MCF 10A (cell line): ENCODE results near the gene RAB1A. TPM values are rescaled to one million over a fixed set of nuclear protein-coding genes. Genes with fewer than 3 reads are reported as not detected.
A peak's percentile ranks its signal among the peaks of the same experiment; 100 is the strongest.
"Not testable (repeated sequence)": the region's sequence is repeated elsewhere in the genome, so short reads cannot be mapped to it uniquely, and the experiment has no call there.

ENCODE experiments used
- BruUV-seq: library from RNA; stranded (reverse); fragments of 400-500 nt; replicated peaks from 2 replicates; lab custom pipeline; 2021; lab: Mats Ljungman, UMichigan
- CTCF ChIA-PET: fragments of 300-600 bp; sonication (Branson Sonifier 250); formaldehyde crosslinking; extraction: SDS; loops from one replicate; lab custom pipeline; 2021; ENCODE audit warnings: antibody characterized with exemption, inconsistent platforms; lab: Yijun Ruan, JAX
- POLR2A ChIA-PET: fragments of 300-600, 350-650 bp; sonication (Branson Sonifier 250); formaldehyde crosslinking; extraction: SDS; loops from one replicate; lab custom pipeline; 2020; ENCODE audit warnings: antibody characterized with exemption, inconsistent platforms; lab: Yijun Ruan, JAX
- DNase-seq: peaks from one replicate; pipeline ENCODE4 v3.0.0-alpha.2; 2018; ENCODE audit not compliant: unreplicated experiment
- H3K27ac Mint-ChIP-seq: one replicate; pipeline ENCODE4 v1.8.0; 2022; ENCODE audit warnings: mild to moderate bottlenecking, low read depth, mixed read lengths; ENCODE audit not compliant: unreplicated experiment
- H3K27me3 Mint-ChIP-seq: one replicate; pipeline ENCODE4 v1.8.0; 2022; ENCODE audit warnings: mixed read lengths; ENCODE audit not compliant: insufficient read depth, unreplicated experiment
- H3K36me3 Mint-ChIP-seq: one replicate; pipeline ENCODE4 v1.8.0; 2022; ENCODE audit warnings: mild to moderate bottlenecking, moderate library complexity, mixed read lengths; ENCODE audit not compliant: insufficient read depth, unreplicated experiment
- H3K4me1 Mint-ChIP-seq: one replicate; pipeline ENCODE4 v1.8.0; 2022; ENCODE audit warnings: mixed read lengths; ENCODE audit not compliant: insufficient read depth, unreplicated experiment
- H3K4me3 Mint-ChIP-seq: one replicate; pipeline ENCODE4 v1.8.0; 2022; ENCODE audit warnings: mild to moderate bottlenecking, moderate library complexity, mixed read lengths; ENCODE audit not compliant: unreplicated experiment
- H3K9me3 Mint-ChIP-seq: one replicate; pipeline ENCODE4 v1.8.0; 2022; ENCODE audit warnings: mixed read lengths; ENCODE audit not compliant: unreplicated experiment
- intact Hi-C: fragments of 100-400 bp; cut with micrococcal nuclease; formaldehyde crosslinking; loops from 2 replicates; pipeline ENCODE4 v1.14.1; 2022
- total RNA-seq: library from RNA; stranded (reverse); gene quantifications from 2 replicates; pipeline ENCODE4 v1.2.3, GENCODE V29; 2022
- TF ChIP-seq, protein P1 (sequence below): fragments of 200-600 bp; IDR thresholded peaks from one replicate; pipeline ENCODE4 v1.8.0; 2022; ENCODE audit warnings: antibody characterized with exemption, mild to moderate bottlenecking; ENCODE audit not compliant: unreplicated experiment

The RAB1A gene
- total RNA-seq, 1 experiment from 2014 or later, result 131 TPM

DNA sequence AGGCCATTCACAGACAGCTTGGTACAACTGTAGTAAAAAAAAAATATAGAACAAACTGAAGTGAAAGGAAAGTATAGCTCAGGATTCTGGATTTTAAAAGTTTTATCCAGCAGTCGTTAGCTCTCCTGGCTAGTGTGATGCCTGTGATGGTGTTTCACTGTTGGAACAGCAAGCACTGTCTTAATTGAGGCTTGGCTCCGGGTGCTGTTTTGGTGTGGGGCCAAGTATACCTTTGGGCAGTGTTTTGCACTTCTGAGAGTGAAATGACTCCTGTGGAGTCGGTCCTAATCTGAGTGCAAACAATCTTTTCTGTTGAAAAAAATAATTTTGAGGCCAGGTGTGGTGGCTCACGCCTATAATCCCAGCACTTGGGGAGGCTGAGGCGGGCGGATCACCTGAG lies 28.7 kb upstream of the RAB1A start:
- TF ChIP-seq, protein P1, sequence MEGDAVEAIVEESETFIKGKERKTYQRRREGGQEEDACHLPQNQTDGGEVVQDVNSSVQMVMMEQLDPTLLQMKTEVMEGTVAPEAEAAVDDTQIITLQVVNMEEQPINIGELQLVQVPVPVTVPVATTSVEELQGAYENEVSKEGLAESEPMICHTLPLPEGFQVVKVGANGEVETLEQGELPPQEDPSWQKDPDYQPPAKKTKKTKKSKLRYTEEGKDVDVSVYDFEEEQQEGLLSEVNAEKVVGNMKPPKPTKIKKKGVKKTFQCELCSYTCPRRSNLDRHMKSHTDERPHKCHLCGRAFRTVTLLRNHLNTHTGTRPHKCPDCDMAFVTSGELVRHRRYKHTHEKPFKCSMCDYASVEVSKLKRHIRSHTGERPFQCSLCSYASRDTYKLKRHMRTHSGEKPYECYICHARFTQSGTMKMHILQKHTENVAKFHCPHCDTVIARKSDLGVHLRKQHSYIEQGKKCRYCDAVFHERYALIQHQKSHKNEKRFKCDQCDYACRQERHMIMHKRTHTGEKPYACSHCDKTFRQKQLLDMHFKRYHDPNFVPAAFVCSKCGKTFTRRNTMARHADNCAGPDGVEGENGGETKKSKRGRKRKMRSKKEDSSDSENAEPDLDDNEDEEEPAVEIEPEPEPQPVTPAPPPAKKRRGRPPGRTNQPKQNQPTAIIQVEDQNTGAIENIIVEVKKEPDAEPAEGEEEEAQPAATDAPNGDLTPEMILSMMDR, result no peak
- ChIA-PET CTCF (interaction anchor here (1.3 kb wide), 1 partner anchor 10 kb away, joined by 13 read pairs; no protein-coding TSS in a partner anchor), POLR2A (interaction anchor here (0.7 kb wide), 1 partner anchor 376 kb away, joined by 3 read pairs; no protein-coding TSS in a partner anchor)
- Mint-ChIP-seq H3K4me1 (no peaks in the 10 kb centered on the region), H3K9me3 (no peaks in the 10 kb centered on the region), H3K27ac (no peak overlapping the region), H3K36me3 (no peaks in the 10 kb centered on the region), H3K4me3 (no peak overlapping the region), H3K27me3 (no peaks in the 10 kb centered on the region)
- intact Hi-C loops, result no loop called here
- BruUV-seq, result no TSS peak
- no peak for DNase-seq

DNA sequence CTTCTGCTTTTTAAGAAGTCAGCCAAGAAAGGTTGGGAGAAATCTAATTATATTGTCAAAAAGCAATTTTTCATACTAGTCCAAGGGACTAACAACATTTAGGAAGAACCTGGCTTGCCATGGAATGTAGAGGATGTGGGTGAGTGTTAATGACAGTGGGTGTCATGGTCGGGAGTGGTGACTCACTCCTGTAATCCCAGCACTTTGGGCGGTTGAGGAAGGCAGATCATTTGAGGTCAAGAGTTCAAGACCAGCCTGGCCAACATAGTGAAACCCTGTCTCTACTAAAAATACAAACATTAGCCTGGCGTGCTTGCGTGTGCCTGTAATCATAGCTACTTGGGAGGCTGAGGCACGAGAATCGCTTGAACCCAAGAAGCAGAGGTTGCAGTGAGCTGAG lies 27.9 kb upstream of the RAB1A start:
- H3K9me3 Mint-ChIP-seq, H3K27me3 Mint-ChIP-seq, H3K27ac Mint-ChIP-seq, BruUV-seq, H3K4me1 Mint-ChIP-seq, H3K36me3 Mint-ChIP-seq, H3K4me3 Mint-ChIP-seq, POLR2A ChIA-PET, DNase-seq, intact Hi-C loops: not testable (repeated sequence)
- CTCF ChIA-PET, result interaction anchor here (0.5 to 1.3 kb wide), 3 partner anchors 11 to 140 kb away, joined by 3 to 13 read pairs (median 3); no protein-coding TSS in a partner anchor

DNA sequence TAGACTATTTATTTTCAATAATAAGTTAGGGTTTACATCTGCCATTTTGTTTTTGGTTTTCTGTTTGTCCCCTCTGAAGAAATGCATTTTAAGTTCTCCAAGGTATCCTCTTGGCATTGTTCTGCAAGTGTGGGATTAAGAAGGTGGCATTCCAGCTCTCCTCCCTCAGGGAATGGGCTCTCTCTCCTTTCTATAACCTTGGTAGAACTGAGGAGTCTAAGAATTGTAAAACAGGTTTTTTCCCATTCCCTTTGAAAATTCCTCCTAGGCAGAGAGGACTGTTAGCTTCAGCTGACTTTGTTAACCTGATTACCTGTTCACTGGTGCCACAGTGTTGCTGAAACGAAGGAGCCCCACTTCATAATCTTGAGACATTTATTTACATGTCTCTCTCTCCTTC lies 26.1 kb upstream of the RAB1A start:
- Mint-ChIP-seq H3K9me3 (no peaks in the 10 kb centered on the region), H3K36me3 (no peaks in the 10 kb centered on the region), H3K27me3 (no peaks in the 10 kb centered on the region), H3K27ac (no peak overlapping the region), H3K4me1 (no peaks in the 10 kb centered on the region), H3K4me3 (no peak overlapping the region)
- ChIA-PET POLR2A (interaction anchor here (1.6 kb wide), 1 partner anchor 13 kb away, joined by 4 read pairs; no protein-coding TSS in a partner anchor), CTCF (interaction anchor here (0.5 to 1.4 kb wide), 5 partner anchors 8 to 31 kb away, joined by 3 to 5 read pairs (median 5); no protein-coding TSS in a partner anchor)
- intact Hi-C loops, result no loop called here
- DNase-seq, result no peak
- TF ChIP-seq, protein P1, result no peak
- no TSS peak for BruUV-seq

DNA sequence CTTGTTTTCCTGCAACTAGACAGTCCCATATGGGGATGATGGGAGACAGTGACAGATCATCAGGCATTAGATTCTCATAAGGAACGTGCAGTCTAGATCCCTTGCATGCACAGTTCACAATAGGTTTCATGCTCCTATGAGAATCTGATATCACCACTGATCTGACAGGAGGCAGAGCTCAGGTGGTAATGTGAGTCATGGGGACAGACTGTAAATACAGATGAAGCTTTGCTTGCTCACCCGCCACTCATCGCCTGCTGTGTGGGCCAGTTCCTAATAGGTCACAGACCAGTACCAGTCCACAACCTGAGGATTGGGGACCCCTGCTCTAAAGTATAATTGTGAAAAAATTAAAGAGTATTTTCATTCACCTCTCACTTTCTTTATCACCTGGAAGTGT lies 23.6 kb upstream of the RAB1A start:
- CTCF ChIA-PET, result interaction anchor here (0.6 to 1.3 kb wide), 2 partner anchors 20 to 34 kb away, joined by 3 to 5 read pairs; no protein-coding TSS in a partner anchor
- Mint-ChIP-seq H3K9me3 (no peaks in the 10 kb centered on the region), H3K4me3 (no peak overlapping the region), H3K4me1 (no peaks in the 10 kb centered on the region), H3K27ac (no peak overlapping the region), H3K36me3 (no peaks in the 10 kb centered on the region), H3K27me3 (no peaks in the 10 kb centered on the region)
- no TSS peak for BruUV-seq
- TF ChIP-seq, protein P1, result no peak
- POLR2A ChIA-PET, result interaction anchor here (0.6 kb wide), 1 partner anchor 1313 kb away, joined by 3 read pairs; no protein-coding TSS in a partner anchor
- intact Hi-C loops, result no loop called here
- peak; percentile 20 for DNase-seq
